ENCODE data around the gene SAMSN1. TPM values are rescaled to one million over a fixed set of nuclear protein-coding genes. Genes with fewer than 3 reads are reported as not detected.

The SAMSN1 gene
- total and polyA plus RNA-seq, 12 donors, result 1.4 to 15.3 (median 7.1) TPM

DNA sequence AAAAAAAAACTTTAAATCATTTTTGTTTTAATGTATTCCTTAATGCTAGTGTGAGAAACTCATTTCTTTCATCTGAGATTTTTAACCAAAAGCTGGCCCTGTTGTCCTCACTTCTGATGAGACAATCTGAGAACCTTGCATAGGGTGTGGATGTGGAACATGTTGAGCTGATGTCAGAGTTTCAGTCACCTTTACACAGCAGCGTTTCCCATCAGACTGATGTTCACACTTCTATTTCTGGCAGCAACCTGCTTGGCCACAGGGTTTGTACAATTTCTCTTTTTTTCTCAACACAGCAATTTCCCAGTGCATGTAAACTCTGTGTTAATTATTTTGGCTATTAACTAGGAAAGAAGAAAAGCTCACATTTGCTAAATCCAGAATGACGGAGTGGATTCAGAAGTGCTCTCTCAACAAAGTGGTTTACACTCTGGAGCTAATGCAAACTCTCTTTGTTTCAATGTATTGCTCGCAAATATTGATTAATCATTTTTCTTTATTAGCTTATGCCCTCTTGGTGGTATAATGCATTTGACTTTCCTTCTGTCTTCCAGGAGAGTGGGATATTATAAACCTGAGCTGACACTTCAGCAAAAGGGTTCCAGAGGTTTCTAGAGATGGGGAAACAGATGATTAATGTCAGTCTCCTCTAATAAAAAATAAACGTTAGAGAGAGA is 92.6 kb downstream of the SAMSN1 start:
- no peak for DNase-seq
- H3K4me3 ChIP-seq, result no peak overlapping the region
- no peaks in the 10 kb centered on the region for H3K27me3 ChIP-seq
- no peak overlapping the region for H3K27ac ChIP-seq
- intact Hi-C loops (cut with DNase I), result no loop called here
- no peaks in the 10 kb centered on the region for H3K36me3 ChIP-seq (replicated peaks in 1 of 2)
- WGBS, 4 donors, result 60 to 65% (median 63%) methylated on average over 4 of the region's 4 CpGs
- H3K9me3 ChIP-seq (replicated peaks in 1 of 3), result no peaks in the 10 kb centered on the region
- TF ChIP-seq, protein P1, sequence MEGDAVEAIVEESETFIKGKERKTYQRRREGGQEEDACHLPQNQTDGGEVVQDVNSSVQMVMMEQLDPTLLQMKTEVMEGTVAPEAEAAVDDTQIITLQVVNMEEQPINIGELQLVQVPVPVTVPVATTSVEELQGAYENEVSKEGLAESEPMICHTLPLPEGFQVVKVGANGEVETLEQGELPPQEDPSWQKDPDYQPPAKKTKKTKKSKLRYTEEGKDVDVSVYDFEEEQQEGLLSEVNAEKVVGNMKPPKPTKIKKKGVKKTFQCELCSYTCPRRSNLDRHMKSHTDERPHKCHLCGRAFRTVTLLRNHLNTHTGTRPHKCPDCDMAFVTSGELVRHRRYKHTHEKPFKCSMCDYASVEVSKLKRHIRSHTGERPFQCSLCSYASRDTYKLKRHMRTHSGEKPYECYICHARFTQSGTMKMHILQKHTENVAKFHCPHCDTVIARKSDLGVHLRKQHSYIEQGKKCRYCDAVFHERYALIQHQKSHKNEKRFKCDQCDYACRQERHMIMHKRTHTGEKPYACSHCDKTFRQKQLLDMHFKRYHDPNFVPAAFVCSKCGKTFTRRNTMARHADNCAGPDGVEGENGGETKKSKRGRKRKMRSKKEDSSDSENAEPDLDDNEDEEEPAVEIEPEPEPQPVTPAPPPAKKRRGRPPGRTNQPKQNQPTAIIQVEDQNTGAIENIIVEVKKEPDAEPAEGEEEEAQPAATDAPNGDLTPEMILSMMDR (IDR thresholded peaks at IDR 0.05), result no peak
- no peak for TF ChIP-seq POLR2A (IDR thresholded peaks at IDR 0.05)
- H3K4me1 ChIP-seq (replicated peaks in 1 of 2), result no peaks in the 10 kb centered on the region

DNA sequence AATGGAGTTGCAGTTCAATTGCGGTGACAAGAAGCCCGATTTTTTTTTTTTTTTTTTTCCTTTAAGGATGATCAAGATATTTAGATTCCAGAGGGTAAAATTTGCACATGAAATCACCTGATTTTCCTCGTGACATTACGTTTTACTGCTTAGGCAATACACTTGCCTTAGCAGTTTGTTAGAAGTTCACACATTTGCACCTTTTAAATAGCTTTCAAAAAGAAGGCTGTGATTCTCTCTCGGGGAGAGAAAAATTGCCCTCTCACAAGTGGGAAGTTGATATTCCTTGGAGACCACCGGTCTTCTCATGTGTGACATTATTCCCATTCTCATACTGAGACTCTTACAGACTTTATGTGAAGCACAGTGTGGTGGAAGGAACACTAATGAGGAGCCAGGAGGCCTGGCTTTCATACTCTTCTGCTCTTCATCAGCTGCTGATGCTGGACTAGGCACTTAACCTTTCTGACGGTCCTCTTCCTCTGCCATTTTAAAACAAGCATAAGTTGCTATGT is 93.3 kb downstream of the SAMSN1 start:
- H3K4me3 ChIP-seq, result no peak overlapping the region
- 77 to 88% (median 80%) methylated on average over 7 of the region's 7 CpGs for WGBS, 4 donors
- TF ChIP-seq, protein P1 (IDR thresholded peaks at IDR 0.05), result no peak
- TF ChIP-seq POLR2A (IDR thresholded peaks at IDR 0.05), result no peak
- H3K9me3 ChIP-seq (replicated peaks in 1 of 3), result no peaks in the 10 kb centered on the region
- H3K36me3 ChIP-seq (replicated peaks in 1 of 2), result no peaks in the 10 kb centered on the region
- no peak for DNase-seq
- no peak overlapping the region for H3K27ac ChIP-seq
- H3K4me1 ChIP-seq (replicated peaks in 1 of 2), result no peaks in the 10 kb centered on the region
- intact Hi-C loops (cut with DNase I), result no loop called here
- H3K27me3 ChIP-seq, result no peaks in the 10 kb centered on the region

DNA sequence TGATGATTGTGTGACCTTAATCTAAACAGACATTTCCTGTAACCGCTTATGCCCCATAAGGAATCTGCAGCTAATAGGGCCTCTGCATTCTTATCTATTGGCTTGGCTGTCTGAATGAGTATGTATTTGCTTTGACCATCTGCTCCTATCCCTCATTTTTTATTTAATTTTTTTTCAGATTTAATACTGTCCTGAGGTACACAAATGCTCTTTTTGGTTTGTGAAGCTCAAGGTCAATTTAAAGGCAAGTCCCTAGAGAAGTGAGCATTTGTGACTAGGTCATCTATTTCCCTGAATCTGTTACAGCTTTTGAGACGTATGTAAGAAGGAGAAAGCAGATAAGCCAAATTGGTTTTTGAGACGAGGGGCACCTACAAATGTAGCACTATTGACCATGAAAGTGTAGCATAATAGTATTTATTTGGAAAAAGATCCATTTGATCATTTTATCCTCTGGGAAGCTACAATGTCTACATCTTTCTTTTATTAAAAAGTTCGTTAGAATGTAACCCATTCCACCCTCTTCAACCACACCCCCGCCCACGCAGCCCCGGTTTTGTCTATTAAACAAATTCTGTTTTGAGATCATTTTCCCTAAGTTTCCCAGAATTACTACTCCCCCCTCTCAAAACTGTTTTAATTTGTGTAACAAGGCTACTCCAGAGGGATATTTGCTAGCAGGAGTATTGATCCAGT is 93.9 kb downstream of the SAMSN1 start:
- 72 to 78% (median 75%) methylated on average over 7 of the region's 7 CpGs for WGBS, 4 donors
- no peak for DNase-seq
- intact Hi-C loops (cut with DNase I), result no loop called here
- Histone ChIP-seq H3K4me3 (no peak overlapping the region), H3K9me3 (replicated peaks in 1 of 3) (no peaks in the 10 kb centered on the region), H3K36me3 (replicated peaks in 1 of 2) (no peaks in the 10 kb centered on the region), H3K4me1 (replicated peaks in 1 of 2) (no peaks in the 10 kb centered on the region), H3K27ac (no peak overlapping the region), H3K27me3 (no peaks in the 10 kb centered on the region)
- no peak for TF ChIP-seq POLR2A (IDR thresholded peaks at IDR 0.05)
- TF ChIP-seq, protein P1 (IDR thresholded peaks at IDR 0.05), result no peak

DNA sequence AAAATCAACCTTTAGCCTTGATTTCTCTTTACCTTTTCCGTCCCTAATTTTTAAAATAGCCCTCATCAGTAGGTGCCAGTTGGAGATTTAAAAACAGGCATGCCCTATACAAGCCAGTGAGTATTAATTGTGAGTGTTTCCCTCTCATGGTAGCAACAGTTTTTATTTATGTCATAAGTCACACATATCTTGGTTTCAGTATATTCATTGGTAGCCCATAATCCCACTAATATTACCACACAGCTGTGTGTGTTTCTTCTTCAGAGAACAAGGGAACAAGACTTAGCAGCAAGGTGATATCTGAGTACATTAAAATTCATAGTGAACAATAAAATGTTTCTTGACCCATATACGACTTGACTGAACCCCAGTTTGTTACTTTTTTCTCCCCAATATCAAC is 94.6 kb downstream of the SAMSN1 start:
- TF ChIP-seq, protein P1 (IDR thresholded peaks at IDR 0.05), result no peak
- no peak for TF ChIP-seq POLR2A (IDR thresholded peaks at IDR 0.05)
- intact Hi-C loops (cut with DNase I), result no loop called here
- no peaks in the 10 kb centered on the region for H3K9me3 ChIP-seq (replicated peaks in 1 of 3)

More for the DNA sequence above, 94.6 kb downstream of the SAMSN1 start:
- no peak for DNase-seq
- Histone ChIP-seq H3K4me3 (no peak overlapping the region), H3K4me1 (replicated peaks in 1 of 2) (no peaks in the 10 kb centered on the region), H3K27me3 (no peaks in the 10 kb centered on the region), H3K27ac (no peak overlapping the region), H3K36me3 (replicated peaks in 1 of 2) (no peaks in the 10 kb centered on the region)
- 71 to 76% (median 73%) methylated on average over 2 of the region's 2 CpGs for WGBS, 4 donors

All from adrenal gland (tissue), 12 donors.